ENCODE results near the gene TGFB1I1.

- TF ChIP-seq CTCF (conservative IDR thresholded peaks at IDR 0.05 in 1 of 2, IDR thresholded peaks at IDR 0.05 in 1 of 2; ENCODE audit: extremely low read depth in 1 of 2, insufficient read depth in 1 of 2, low read depth in 1 of 2, low read length in 2 of 2), result no peak
- no peak for TF ChIP-seq EZH2 (IDR thresholded peaks at IDR 0.05; ENCODE audit: borderline replicate concordance, low read length)
These were observed 41.4 kb upstream of the TGFB1I1 start for GRCh38 chr16:31430380-31431052.
